Mucosa of gallbladder (tissue), 1 donor: Measurements from ENCODE around the gene PEAK3. TPM values are rescaled to one million over a fixed set of nuclear protein-coding genes. Genes with fewer than 3 reads are reported as not detected.

Source experiments
- DNase-seq: peaks from one replicate; pipeline ENCODE4 v3.0.0-alpha.2; 2020; ENCODE audit warnings: low spot score
- total RNA-seq: library from RNA; stranded (reverse); gene quantifications from one replicate; pipeline ENCODE4 v1.2.1, GENCODE V29; 2021
- donor health status: DM: no; HTN: no; CAD: no.

The PEAK3 gene
- total RNA-seq, 1 donor from 2014 or later, result 1.0 TPM

DNA sequence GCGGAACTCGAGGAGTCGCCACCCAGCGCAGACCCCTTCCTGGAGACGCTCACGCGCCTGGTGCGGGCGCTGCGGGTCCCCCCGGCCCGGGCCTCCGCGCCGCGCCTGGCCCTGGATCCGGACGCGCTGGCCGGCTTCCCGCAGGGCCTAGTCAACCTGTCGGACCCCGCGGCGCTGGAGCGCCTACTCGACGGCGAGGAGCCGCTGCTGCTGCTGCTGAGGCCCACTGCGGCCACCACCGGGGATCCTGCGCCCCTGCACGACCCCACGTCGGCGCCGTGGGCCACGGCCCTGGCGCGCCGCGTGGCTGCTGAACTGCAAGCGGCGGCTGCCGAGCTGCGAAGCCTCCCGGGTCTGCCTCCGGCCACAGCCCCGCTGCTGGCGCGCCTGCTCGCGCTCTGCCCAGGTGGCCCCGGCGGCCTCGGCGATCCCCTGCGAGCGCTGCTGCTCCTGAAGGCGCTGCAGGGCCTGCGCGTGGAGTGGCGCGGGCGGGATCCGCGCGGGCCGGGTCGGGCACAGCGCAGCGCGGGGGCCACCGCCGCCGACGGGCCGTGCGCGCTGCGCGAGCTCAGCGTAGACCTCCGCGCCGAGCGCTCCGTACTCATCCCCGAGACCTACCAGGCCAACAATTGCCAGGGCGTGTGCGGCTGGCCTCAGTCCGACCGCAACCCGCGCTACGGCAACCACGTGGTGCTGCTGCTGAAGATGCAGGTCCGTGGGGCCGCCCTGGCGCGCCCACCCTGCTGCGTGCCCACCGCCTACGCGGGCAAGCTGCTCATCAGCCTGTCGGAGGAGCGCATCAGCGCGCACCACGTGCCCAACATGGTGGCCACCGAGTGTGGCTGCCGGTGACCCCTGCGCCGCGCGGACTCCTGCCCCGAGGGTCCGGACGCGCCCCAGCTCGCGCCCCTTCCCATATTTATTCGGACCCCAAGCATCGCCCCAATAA, 30.6 kb downstream of the PEAK3 start:
- DNase-seq, result no peak

DNA sequence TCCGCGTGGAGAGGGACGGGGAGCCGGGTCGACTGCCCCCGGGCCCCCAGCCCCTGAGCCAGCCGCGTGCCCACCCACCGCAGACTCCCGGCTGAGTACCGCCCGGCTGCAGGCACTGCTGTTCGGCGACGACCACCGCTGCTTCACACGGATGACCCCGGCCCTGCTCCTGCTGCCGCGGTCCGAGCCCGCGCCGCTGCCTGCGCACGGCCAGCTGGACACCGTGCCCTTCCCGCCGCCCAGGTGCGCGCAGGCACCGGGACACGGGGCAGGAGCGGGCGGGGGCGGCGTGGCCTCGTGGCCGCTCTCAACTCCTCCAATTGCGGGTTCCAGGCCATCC, 31.2 kb downstream of the PEAK3 start:
- no peak for DNase-seq

GRCh38 chr19:2249880-2250765, 31.9 kb downstream of the PEAK3 start:
- DNase-seq, result no peak

DNA sequence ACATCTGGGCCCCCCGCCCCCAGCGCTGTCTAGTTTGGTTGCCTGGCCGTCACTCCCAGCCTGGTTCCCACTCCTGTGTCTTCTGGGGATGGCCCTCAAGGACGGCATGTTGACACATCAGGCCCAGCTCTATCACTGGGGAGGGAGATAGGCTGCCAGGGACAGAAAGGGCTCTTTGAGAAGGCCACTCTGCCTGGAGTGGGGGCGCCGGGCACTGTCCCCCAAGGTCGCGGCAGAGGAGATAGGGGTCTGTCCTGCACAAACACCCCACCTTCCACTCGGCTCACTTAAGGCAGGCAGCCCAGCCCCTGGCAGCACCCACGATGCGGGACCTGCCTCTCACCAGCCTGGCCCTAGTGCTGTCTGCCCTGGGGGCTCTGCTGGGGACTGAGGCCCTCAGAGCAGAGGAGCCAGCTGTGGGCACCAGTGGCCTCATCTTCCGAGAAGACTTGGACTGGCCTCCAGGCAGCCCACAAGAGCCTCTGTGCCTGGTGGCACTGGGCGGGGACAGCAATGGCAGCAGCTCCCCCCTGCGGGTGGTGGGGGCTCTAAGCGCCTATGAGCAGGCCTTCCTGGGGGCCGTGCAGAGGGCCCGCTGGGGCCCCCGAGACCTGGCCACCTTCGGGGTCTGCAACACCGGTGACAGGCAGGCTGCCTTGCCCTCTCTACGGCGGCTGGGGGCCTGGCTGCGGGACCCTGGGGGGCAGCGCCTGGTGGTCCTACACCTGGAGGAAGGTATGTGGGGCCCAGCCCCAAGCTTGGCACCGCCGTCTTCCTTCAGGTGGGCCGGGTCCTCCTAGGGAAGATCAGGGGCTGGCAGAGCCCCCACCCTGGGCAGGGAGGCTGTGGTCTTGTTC, 32.7 kb downstream of the PEAK3 start, which contains the start of gene AMH:
Gene AMH (plus strand): TSS at position 314 of the 857 bp plus-strand sequence. CDS start 10 bp downstream, at position 324.
- no peak for DNase-seq

GRCh38 chr19:2248136-2249009, 33.6 kb downstream of the PEAK3 start:
- DNase-seq, result no peak

GRCh38 chr19:2247433-2248101, 34.4 kb downstream of the PEAK3 start:
- DNase-seq, result no peak

DNA sequence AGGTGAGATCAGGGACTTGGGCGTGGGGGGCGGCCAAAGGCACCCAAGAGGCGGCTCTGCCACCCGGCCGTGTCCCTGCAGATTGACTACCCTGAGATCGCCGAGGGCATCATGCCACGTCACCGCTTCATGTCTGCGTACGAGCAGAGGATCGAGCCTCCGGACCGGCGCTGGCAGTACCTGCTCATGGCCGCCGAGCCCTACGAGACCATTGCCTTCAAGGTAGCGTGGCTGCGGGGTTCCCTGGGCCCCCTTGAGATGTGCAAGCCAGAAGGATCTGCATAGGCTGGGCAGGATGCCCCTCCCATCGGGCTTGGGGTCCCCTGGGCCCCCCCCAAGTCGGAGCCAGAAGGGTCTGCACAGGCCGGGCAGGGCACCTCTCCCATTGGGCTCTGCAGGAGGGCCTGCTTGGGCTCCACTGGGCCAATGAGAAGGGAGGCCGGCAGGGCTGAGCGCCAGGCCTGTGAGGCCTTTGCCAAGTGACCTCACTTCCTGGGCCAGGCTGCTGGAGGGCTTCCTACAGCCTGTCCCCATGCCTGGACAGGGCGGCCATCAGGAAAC, 35.1 kb downstream of the PEAK3 start:
- DNase-seq, result peak; percentile 57

- DNase-seq, result no peak
Observed at GRCh38 chr19:2246014-2246620, 35.9 kb downstream of the PEAK3 start.

DNA sequence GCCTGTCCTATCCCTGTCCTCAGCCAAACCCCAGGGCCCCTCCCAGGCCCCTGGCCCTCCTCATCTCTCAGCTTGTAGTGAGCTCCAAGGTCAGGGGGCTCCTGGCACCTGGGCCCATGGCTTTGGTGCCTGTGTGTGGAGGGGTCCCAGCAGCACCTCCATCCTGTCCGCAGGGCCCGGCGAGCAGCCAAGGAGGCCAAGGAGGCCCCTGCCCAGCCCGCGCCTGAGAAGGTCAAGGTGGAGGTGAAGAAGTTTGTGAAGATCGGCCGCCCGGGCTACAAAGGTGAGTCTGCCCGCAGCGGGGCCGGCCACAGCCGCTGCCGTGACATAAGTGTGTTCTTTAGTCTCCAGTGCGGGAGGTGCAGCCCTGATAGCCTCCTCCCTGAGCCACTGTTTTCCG, 36.7 kb downstream of the PEAK3 start:
- DNase-seq, result no peak

GRCh38 chr19:2244486-2244885, 37.5 kb downstream of the PEAK3 start:
- no peak for DNase-seq

- no peak for DNase-seq
Observed at GRCh38 chr19:2244125-2244411, 37.9 kb downstream of the PEAK3 start.

- DNase-seq, result peak; percentile 44
Observed at GRCh38 chr19:2243274-2244124, 38.5 kb downstream of the PEAK3 start.

DNA sequence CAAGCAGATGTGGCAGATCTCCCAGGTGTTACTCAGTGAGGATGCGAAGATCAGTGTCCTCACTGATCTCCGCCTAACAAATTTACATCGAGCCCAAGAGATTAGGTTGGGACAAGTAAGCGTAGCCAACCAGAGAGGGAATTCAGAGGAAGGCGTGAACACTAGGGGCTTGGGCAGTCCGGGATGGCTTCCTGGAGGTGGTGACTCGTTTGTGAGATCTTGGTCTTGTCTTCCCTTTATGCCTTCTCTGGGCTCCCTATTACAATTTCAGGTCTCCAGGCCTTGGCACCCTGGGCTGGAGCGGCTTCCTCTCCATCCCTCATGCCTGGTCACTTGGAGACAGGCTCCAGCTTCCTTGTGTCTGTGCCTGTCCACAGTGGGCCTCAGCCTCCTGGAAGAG, 39.2 kb downstream of the PEAK3 start:
- DNase-seq, result no peak

GRCh38 chr19:2242092-2242537, 39.9 kb downstream of the PEAK3 start:
- peak; percentile 45 for DNase-seq

DNA sequence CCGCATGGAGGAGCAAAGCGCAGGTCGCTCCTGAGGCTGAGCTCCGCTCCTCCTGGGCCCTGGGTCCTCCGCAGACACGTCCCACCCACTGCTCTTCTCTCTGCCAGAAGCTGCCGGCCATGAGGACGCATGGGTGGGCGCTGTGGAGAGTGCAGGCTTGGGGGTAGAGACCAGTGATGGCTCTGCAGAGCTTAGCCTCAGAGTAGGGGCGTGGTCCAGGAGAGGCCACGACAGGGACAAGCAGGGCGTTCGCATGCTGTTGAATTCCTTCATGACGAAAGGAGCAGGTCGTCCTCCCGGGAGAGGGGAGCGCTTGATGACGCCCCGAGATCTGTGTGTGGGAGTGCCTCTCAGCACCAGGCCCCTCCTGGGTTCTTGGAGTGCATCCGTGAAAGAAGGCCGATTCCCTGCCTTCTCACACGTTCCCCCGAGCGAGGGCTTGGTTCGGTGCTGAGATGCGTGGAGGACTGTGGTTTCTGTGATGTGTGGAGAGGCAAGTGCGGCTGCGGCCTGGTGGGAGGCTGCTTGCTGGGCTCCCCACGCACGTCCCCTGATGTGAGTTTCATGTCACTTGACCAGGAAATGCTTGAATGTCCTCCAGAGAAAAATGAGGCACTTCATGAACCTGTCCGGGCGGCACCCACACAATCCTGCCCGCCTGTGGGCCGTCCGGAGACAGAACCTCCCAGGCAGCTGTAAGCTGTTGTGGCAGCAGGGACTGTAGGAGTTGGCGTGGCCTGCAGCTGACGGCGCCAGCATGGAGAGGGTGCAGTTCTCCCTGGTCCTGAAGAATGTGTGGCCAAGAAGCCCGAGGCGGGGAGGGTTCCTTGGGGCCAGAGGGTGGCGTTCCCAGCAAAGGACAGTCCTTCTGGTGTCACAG, 40.9 kb downstream of the PEAK3 start:
- no peak for DNase-seq

- DNase-seq, result no peak
Observed at GRCh38 chr19:2239771-2240770, 41.9 kb downstream of the PEAK3 start.
